ENCODE results near the gene HTRA2.
A peak's percentile ranks its signal among the peaks of the same experiment; 100 is the strongest.

- TF ChIP-seq EZH2phosphoT487 (IDR thresholded peaks at IDR 0.05; ENCODE audit: insufficient read depth, low read depth) (0 out of 2 replicates have a peak, but pooled peaks have one; percentile 23), EZH2 (IDR thresholded peaks at IDR 0.05; ENCODE audit: insufficient read depth, poor library complexity, severe bottlenecking) (peak; percentile 59)
These were observed 14.3 kb upstream of the HTRA2 start for GRCh38 chr2:74515271-74515980.
